GM12891 (cell line): ENCODE results near the gene ERFL.
A peak's percentile ranks its signal among the peaks of the same experiment; 100 is the strongest.

Experiments used
- DNase-seq: peaks from one replicate; pipeline ENCODE4 v3.0.0; 2011; ENCODE audit warnings: low spot score; ENCODE audit not compliant: insufficient read length
- FAIRE-seq: peaks from 2 replicates; lab custom pipeline; 2011; peaks lifted over from hg19 to GRCh38; lab: Jason Lieb, UNC
- PAX5 ChIP-seq: IDR thresholded peaks from 2 replicates; pipeline ENCODE4 v1.6.1; 2011; ENCODE audit warnings: low read length, moderate library complexity, mild to moderate bottlenecking; ENCODE audit not compliant: insufficient read depth, severe bottlenecking
- POLR2A ChIP-seq: IDR thresholded peaks from 2 replicates; pipeline ENCODE4 v1.6.1; 2011; ENCODE audit warnings: low read depth, low read length, control low read depth
- POLR2AphosphoS5 ChIP-seq: IDR thresholded peaks from 2 replicates; pipeline ENCODE4 v1.6.1; 2011; ENCODE audit warnings: low read depth, low read length, control low read depth
- POU2F2 ChIP-seq: IDR thresholded peaks from 2 replicates; pipeline ENCODE4 v1.6.1; 2011; ENCODE audit warnings: low read depth, mild to moderate bottlenecking, control low read depth, low read length, moderate library complexity
- SPI1 ChIP-seq: IDR thresholded peaks from 2 replicates; pipeline ENCODE4 v1.6.1; 2011; ENCODE audit warnings: low read depth, low read length, control low read depth
- TAF1 ChIP-seq: IDR thresholded peaks from 2 replicates; pipeline ENCODE4 v1.6.1; 2011; ENCODE audit warnings: low read depth, low read length, control low read depth

The ERFL gene

GRCh38 chr19:41959056-41960053 lies 31.1 kb upstream of the ERFL start, which contains the start of gene RABAC1:
Gene RABAC1, minus strand, starts transcription at chr19:41959321. Its CDS starts 29 bp downstream, at chr19:41959292.
- TF ChIP-seq TAF1 = 0 out of 2 replicates have a peak, but pooled peaks have one; percentile 31
- TF ChIP-seq POU2F2 = no peak
- 0 out of 2 replicates have a peak, but pooled peaks have one; percentile 31 for TF ChIP-seq POLR2A
- no peak for TF ChIP-seq POLR2AphosphoS5
- DNase-seq (peak; percentile 97), FAIRE-seq (peak; percentile 97)

GRCh38 chr19:41958367-41959055 lies 30.3 kb upstream of the ERFL start:
- FAIRE-seq (peak; percentile 90), DNase-seq (peak; percentile 85)
- TF ChIP-seq SPI1 = no peak
- TF ChIP-seq POLR2AphosphoS5 = 0 out of 2 replicates have a peak, but pooled peaks have one; percentile 41

GRCh38 chr19:41957838-41958366 lies 29.7 kb upstream of the ERFL start:
- FAIRE-seq = peak; percentile 97
- 0 out of 2 replicates have a peak, but pooled peaks have one; percentile 27 for TF ChIP-seq SPI1
- TF ChIP-seq POU2F2 = no peak
- peak; percentile 10 for TF ChIP-seq PAX5

GRCh38 chr19:41957161-41957837 lies 29.1 kb upstream of the ERFL start:
- FAIRE-seq (no peak), DNase-seq (no peak)
- TF ChIP-seq POLR2A = no peak
- no peak for TF ChIP-seq PAX5
- TF ChIP-seq SPI1 = no peak
- TF ChIP-seq POLR2AphosphoS5 = no peak
- no peak for TF ChIP-seq TAF1
- no peak for TF ChIP-seq POU2F2

More at GRCh38 chr19:41957838-41958366, 29.7 kb upstream of the ERFL start:
- peak; percentile 82 for DNase-seq

- FAIRE-seq = no peak
Measured at GRCh38 chr19:41956621-41957020, 28.4 kb upstream of the ERFL start.

GRCh38 chr19:41955521-41955920 lies 27.3 kb upstream of the ERFL start:
- FAIRE-seq (no peak), DNase-seq (no peak)
- no peak for TF ChIP-seq PAX5
- no peak for TF ChIP-seq POLR2AphosphoS5
- TF ChIP-seq TAF1 = no peak
- TF ChIP-seq SPI1 = no peak
- no peak for TF ChIP-seq POU2F2
- TF ChIP-seq POLR2A = no peak

More at GRCh38 chr19:41956621-41957020, 28.4 kb upstream of the ERFL start:
- no peak for TF ChIP-seq POLR2A
- TF ChIP-seq TAF1 = no peak
- TF ChIP-seq POLR2AphosphoS5 = no peak
- DNase-seq = no peak

GRCh38 chr19:41951686-41952172 lies 23.5 kb upstream of the ERFL start:
- FAIRE-seq (peak; percentile 91), DNase-seq (peak; percentile 80)
- TF ChIP-seq PAX5 = no peak

- TF ChIP-seq POLR2AphosphoS5 (no peak), POLR2A (no peak), PAX5 (no peak), TAF1 (no peak), SPI1 (no peak), POU2F2 (no peak)
- DNase-seq = no peak
- FAIRE-seq = peak; percentile 78
Measured at GRCh38 chr19:41947091-41947490, 18.8 kb upstream of the ERFL start.

- peak; percentile 57; the same call in 1 of the 2 replicates for TF ChIP-seq POLR2AphosphoS5
- TF ChIP-seq TAF1 = no peak
- TF ChIP-seq SPI1 = peak; percentile 72
- peak; percentile 47 for TF ChIP-seq PAX5
- TF ChIP-seq POU2F2 = peak; percentile 99
- TF ChIP-seq POLR2A = no peak
- DNase-seq (peak; percentile 78), FAIRE-seq (peak; percentile 100)
Measured at GRCh38 chr19:41945135-41945766, 17.0 kb upstream of the ERFL start.
